Measurements from ENCODE around the gene PTPRE. TPM values are rescaled to one million over a fixed set of nuclear protein-coding genes. Genes with fewer than 3 reads are reported as not detected.

PTPRE gene
- total RNA-seq, 1 donor from 2014 or later: 0.21 TPM

- H3K9me3 ChIP-seq (ENCODE audit: low read depth): no peaks in the 10 kb centered on the region
- no peak overlapping the region for H3K9ac ChIP-seq
- H3K36me3 ChIP-seq: no peaks in the 10 kb centered on the region
- H3K36me3 Mint-ChIP-seq: no peaks in the 10 kb centered on the region
- H3K4me3 ChIP-seq: no peak overlapping the region
- no peak overlapping the region for H3K4me3 Mint-ChIP-seq
- no peak for DNase-seq (ENCODE audit: low spot score)
- H3K4me1 Mint-ChIP-seq: peaks cover 9% of the 10 kb centered on the region
- TF ChIP-seq EZH2 (IDR thresholded peaks at IDR 0.05) (no peak), CTCF (IDR thresholded peaks at IDR 0.05) (no peak), EZH2phosphoT487 (IDR thresholded peaks at IDR 0.05) (no peak)
- H3K27me3 Mint-ChIP-seq (ENCODE audit: insufficient read depth, low read depth): peaks cover 10% of the 10 kb centered on the region
- no peak overlapping the region for H3K27ac ChIP-seq
- no peaks in the 10 kb centered on the region for H3K79me2 ChIP-seq (ENCODE audit: low read depth)
- H3K4me1 ChIP-seq: no peaks in the 10 kb centered on the region
- peaks cover 36% of the 10 kb centered on the region for H3K27me3 ChIP-seq
- H3F3A ChIP-seq (ENCODE audit: low read depth): no peaks in the 10 kb centered on the region
- H2AFZ ChIP-seq (replicated peaks): no peak overlapping the region
- H3K4me2 ChIP-seq: no peak overlapping the region
- H3K9me3 Mint-ChIP-seq: no peaks in the 10 kb centered on the region
- H4K20me1 ChIP-seq (ENCODE audit: low read depth): no peaks in the 10 kb centered on the region
- no peak overlapping the region for H3K27ac Mint-ChIP-seq
Measured at GRCh38 chr10:127903789-127904188, 3.1 kb upstream of the PTPRE start.

DNA sequence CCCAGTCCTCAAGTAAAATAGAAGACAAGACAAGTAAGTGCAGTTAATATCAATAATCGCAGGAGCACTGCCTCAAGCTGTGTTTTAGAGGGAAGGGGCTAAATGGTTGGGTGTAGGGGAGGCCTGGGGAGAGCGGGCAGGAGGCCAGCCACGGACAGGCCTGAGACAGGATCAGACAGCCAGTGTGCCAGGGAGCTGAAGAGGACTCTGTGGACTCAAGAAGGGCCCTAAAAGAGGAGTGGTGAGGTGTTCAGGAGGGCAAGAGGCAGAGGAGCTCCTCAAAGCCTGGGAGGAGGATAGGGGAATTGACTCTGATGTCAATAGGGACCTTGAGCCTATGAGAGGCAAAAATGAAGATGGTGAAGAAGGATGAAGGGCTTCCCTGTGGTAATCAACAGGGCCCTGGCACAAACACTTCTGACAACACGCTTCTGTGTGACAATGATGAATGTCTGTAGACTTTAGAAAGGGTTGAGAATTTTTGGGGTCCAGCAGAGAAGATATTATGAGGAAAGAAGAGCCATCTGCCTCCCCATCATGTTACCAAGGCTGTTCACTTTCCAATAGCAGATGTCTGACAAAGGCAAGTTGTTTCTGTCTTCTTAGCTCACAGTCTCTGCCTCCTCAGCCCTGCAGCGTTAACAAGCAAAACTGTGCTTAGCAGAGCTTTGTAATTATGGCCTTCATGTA is 2.4 kb upstream of the PTPRE start:
- no peak overlapping the region for H3K4me3 ChIP-seq
- TF ChIP-seq EZH2phosphoT487 (IDR thresholded peaks at IDR 0.05): no peak
- no peak for TF ChIP-seq CTCF (IDR thresholded peaks at IDR 0.05)
- no peak for TF ChIP-seq EZH2 (IDR thresholded peaks at IDR 0.05)
- no peak overlapping the region for H2AFZ ChIP-seq (replicated peaks)
- H3K9me3 Mint-ChIP-seq: no peaks in the 10 kb centered on the region
- H3K27ac ChIP-seq: no peak overlapping the region
- no peaks in the 10 kb centered on the region for H3K36me3 ChIP-seq
- H3K79me2 ChIP-seq (ENCODE audit: low read depth): no peaks in the 10 kb centered on the region
- H3K9ac ChIP-seq: no peak overlapping the region
- no peak for DNase-seq (ENCODE audit: low spot score)
- peaks cover 9% of the 10 kb centered on the region for H3K4me1 Mint-ChIP-seq
- H3K27me3 Mint-ChIP-seq (ENCODE audit: insufficient read depth, low read depth): peaks cover 13% of the 10 kb centered on the region
- no peaks in the 10 kb centered on the region for H3K9me3 ChIP-seq (ENCODE audit: low read depth)
- H4K20me1 ChIP-seq (ENCODE audit: low read depth): no peaks in the 10 kb centered on the region
- H3K4me2 ChIP-seq: no peak overlapping the region
- no peaks in the 10 kb centered on the region for H3F3A ChIP-seq (ENCODE audit: low read depth)
- H3K36me3 Mint-ChIP-seq: no peaks in the 10 kb centered on the region
- H3K27ac Mint-ChIP-seq: no peak overlapping the region
- peaks cover 43% of the 10 kb centered on the region for H3K27me3 ChIP-seq
- no peaks in the 10 kb centered on the region for H3K4me1 ChIP-seq
- H3K4me3 Mint-ChIP-seq: no peak overlapping the region

DNA sequence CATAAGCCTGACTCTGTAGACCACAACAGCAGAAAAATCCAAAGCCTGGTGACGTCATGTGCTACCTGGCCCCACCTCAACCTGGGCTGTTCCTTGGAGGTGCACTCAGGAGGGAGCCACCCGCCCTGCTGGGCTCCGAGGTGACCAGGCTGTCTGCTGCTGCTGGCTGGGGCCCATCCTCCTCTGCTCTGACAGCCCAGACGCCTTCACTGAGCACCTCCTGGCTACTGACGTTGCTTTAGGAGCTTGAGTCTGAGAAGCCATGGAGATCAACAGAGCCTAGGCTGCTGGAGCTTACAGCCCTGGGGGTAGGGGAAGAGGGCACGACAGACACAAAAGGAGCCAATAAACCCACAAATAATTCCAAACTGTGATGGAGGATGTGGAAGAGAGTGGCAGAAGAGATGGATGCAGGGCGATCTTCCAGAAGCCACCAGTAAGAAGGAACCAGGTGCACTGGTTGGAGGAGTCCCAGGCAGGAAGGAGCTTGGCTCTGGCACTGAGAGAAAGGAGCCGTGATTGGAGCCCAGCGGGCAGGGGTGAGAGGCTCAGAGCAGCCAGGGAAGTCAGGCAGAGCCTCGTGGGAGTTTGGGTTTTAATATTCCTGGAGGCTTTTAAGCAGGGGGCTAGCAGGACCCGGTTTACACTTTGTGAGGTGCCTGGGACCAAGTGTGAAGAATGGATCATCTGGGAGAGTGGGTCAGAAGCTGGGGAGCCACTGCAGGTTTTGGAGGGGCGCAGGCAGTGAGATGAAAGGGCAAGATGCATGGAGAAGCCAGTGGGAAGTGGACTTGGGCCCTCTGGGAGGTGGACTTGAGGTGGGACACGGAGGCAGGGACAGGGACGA is 1.7 kb upstream of the PTPRE start:
- Histone ChIP-seq H3F3A (ENCODE audit: low read depth) (no peaks in the 10 kb centered on the region), H4K20me1 (ENCODE audit: low read depth) (no peaks in the 10 kb centered on the region), H3K9me3 (ENCODE audit: low read depth) (no peaks in the 10 kb centered on the region), H3K27ac (no peak overlapping the region), H2AFZ (replicated peaks) (no peak overlapping the region), H3K9ac (no peak overlapping the region), H3K4me3 (no peak overlapping the region), H3K4me2 (no peak overlapping the region), H3K4me1 (no peaks in the 10 kb centered on the region), H3K27me3 (peaks cover 50% of the 10 kb centered on the region), H3K36me3 (no peaks in the 10 kb centered on the region), H3K79me2 (ENCODE audit: low read depth) (no peaks in the 10 kb centered on the region)
- no peak overlapping the region for H3K27ac Mint-ChIP-seq
- no peaks in the 10 kb centered on the region for H3K36me3 Mint-ChIP-seq
- H3K27me3 Mint-ChIP-seq (ENCODE audit: insufficient read depth, low read depth): peaks cover 15% of the 10 kb centered on the region
- no peaks in the 10 kb centered on the region for H3K9me3 Mint-ChIP-seq
- TF ChIP-seq EZH2phosphoT487 (IDR thresholded peaks at IDR 0.05) (no peak), CTCF (IDR thresholded peaks at IDR 0.05) (no peak), EZH2 (IDR thresholded peaks at IDR 0.05) (no peak)
- no peak for DNase-seq (ENCODE audit: low spot score)
- peaks cover 9% of the 10 kb centered on the region for H3K4me1 Mint-ChIP-seq
- peak overlapping the region; percentile 16 for H3K4me3 Mint-ChIP-seq

All from neural progenitor cell (in vitro differentiated cells).